GM18873 (cell line): ENCODE results near the gene TAGLN.

Source experiments
- ATAC-seq: cut with Tn5 transposase; IDR thresholded peaks from one replicate; pipeline ENCODE4 v1.9.1; 2021; ENCODE audit warnings: mild to moderate bottlenecking, moderate library complexity, moderate number of reproducible peaks; ENCODE audit not compliant: unreplicated experiment, low FRiP score

Gene TAGLN

DNA sequence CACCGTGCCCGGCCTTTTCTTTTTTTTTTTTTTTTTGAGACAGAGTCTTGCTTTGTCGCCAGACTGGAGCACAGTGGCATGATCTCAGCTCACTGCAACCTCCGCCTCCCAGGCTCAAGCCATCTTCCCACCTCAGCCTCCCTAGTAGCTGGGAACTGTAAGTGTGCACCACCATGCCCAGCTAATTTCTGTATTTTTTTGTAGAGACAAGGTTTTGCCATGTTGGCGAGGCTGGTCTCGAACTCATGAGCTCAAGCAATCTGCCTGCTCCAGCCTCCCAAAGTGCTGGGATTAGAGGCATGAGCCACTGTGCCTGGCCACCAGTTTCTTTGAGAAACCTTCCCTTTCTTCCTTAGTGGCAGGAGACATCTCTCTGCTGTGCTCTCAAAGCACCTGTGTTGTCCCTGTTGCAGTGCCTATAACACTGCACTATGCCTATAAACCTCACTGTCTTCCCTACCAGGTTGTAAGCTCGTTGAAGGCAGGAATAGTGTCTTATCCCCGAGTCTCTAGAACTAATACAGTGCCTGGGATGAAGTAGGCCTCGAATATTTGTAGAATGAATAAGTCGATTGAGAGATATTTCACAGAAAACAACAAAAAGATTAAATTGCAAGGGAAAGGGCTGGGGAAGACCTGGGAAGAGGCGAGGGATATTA lies 13.7 kb downstream of the TAGLN start:
- no peak for ATAC-seq

DNA sequence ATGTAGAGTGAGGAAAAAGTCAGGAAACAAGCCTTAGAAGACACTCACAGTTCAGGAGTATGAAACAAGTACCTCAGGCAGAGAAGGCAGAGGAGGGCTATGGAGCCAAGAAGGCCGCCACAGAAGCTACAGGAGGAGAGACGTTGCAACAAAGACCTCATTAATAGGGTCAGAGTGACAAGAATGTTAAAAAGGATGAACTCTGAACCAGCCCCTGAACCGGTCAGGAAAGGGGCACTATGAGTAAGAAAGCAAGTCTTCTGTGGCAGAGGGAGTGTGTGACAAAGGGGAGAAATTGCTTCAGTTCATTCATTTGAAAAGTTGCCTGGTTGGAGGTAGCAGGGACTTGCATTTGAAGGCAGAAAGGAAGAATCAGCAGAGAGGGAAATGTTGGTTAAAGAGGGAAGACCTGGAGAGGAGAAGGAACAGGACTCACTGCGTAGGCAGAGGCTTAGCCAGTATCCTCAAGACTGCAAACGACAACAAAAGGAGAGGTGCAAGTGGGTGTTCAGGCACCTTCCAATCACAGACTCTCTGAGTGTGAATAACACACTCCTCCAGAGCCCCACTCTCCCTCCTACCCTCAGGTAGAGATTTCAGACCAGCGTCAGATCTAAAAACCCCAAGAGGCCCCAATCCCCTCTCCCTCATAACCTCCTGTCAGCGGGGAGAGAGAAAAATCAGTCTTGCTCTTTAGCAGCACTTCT lies 15.4 kb downstream of the TAGLN start:
- ATAC-seq, result no peak

DNA sequence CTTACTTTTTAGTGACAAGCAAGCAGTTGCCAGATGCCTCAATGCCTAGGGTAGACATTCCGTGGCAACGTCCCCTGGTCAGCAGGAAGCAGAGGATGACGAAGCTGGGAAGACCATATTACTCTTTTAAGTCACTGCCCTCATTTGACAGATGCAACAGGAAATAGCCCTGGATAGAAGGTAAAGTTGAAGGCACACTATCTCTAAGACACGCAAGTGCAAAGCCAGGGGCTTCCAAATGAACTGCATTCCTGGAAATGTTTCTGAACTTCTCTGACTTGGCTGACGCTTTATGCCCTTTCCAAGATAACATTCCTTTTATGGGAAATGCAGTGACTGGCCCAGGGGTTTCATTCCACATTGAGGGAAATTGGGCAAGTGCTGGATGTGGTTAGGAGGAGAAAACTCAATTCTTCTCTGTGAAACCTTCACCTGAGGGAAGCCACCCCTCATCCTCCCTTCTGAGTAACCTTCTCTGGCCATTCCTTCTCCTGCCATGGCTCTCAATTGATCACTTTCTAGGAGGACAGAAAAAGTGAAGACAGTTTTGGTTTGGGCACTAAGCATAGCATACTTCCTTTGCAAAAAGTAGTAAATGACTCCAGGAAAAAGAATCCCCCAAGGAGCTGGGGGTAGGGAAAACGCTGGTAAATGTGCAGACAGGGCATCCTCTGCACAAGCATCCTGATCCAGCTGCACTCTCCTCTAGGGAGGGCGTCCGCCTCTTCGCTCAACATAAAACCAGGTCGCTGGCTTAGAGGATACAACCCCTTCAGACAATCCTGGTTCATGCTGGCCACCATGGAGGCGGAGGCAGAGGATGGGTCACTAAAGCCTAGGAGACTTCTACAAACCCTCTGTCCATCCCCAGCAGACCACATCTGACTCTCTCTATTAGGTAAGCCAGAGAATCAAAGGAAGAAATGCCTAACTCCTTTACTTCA lies 18.2 kb downstream of the TAGLN start:
- no peak for ATAC-seq

DNA sequence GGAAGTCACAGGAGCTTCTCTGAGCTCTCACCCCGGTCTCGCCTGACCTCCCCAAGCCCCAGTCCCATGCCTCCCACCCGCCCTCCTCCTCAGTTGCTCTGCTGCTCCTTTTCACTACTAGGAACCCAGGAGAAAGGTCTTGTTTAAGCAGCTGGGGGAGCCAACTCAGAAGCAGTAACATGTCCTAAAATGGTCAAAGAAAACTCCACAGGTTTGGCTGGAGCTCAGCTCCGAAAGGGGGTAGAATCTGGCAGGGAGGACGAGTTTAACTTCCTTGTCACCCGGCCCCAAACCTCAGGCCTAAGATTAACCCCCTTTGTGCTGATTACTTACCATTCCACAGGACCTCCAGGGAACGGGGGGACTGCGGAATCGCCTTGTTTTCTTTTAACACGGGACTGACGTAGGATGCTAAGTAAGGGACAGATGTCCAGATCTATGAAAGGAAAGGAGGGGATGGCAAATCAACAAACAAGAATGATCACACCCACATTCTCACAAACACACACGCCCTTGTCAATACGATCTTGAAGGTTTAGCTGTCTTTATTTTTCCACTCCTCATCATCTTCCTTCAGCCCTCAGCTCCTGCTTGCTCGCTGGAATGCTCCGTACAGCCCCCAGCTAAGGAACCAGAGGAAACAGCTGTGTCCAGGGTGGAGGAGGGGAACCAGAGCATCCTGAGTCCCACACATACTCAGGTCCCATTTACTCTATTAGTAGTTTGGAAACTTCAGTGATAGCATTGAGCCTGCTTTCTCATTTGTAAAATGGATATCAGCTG lies 19.2 kb downstream of the TAGLN start:
- ATAC-seq, result no peak

DNA sequence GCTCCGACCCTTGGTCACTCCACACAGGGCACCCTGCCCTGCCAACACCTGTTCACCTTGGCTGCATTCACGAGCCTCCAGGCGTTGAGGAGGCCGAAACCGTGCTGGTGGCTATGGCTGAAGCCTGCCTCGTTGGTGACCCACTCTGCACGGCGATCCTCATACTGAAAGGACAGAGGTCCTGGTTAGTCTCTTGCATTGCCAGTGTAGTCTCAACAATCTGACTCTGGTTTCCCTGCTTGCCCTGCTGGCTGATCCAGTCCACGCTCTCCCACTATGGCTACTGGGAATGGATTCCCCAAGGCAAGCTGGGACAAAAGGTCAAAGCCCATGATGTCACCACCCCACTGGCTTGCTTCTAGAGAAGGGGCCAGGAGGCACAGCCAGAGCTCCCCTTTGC lies 19.8 kb downstream of the TAGLN start:
- no peak for ATAC-seq

GRCh38 chr11:117219455-117219854 lies 20.3 kb downstream of the TAGLN start:
- ATAC-seq, result no peak

DNA sequence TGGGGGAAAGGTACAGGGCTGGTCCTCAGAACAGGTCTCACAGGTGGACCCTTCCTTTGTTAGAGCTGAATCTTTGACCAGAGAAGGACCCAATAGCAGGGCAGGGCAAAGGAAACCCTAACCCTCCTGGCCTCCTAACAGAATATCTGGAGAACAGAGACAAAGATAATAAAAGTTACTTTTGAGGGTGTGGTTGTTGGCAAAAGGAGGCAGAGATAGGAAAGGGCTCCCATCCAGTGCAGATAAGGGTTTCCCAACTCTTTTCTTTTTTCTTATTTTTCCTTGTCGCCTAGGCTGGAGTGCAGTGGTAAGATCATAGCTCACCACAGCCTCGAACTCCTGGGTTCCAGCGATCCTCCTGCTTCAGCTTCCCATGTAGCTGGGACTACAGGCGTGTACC lies 20.8 kb downstream of the TAGLN start:
- ATAC-seq, result no peak

DNA sequence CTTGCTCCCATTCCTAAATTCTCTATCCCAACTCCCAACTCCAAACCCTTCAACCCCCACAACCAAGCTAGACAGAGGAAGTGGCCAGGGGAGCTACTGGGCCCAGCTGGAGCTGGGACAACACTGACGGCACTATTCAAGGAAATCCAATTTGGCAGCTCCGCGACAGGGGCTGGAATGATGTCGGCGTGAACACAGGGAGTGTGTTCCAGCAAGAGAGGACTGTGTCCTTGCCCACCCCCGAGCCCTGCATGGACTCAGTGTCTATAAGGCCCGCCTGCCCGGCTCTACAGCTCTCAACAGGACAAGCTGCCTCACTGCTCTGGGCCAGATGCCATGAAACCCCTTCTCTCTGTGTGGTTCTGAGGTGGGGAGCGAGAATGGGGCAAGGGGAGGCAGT lies 21.4 kb downstream of the TAGLN start:
- ATAC-seq, result no peak

GRCh38 chr11:117220999-117221774 lies 22.0 kb downstream of the TAGLN start:
- ATAC-seq, result no peak

DNA sequence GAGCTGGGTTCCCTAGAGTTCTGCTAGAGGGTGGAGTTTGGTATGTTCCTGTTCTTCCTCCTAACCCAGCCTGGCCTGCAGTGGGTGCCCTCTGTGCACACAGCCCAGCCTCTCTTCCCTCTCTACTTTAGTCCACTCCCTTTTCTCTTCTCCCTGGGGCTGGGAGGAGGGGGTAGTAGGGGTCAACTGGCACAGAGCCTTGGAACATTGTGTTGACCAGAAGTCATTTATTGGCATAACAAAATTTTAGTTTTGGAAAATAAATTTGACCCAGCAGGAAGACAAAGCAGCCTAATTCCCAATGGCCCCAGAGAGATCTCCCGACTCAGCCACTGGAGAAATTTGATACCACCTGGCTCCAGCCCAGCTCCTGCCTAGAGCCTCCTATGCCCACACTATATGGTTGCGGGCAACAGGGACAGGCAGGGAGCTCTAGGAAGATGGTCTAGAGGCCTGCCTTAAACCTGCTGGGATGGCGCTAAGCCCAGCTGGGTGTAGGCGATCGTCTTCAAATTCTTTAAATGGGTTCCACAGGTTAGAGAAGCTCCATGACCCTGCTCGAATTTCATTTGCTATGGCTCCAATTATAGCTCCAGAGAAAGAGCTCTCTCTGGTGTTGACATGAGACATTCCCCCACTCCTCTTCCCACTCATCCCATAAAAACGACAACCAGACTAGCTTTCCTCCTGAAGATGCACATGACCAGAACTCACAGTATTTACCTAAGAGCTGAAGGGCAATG lies 22.8 kb downstream of the TAGLN start:
- ATAC-seq, result no peak

GRCh38 chr11:117222991-117223740 lies 24.0 kb downstream of the TAGLN start:
- ATAC-seq, result no peak

- no peak for ATAC-seq
These were observed 24.8 kb downstream of the TAGLN start for GRCh38 chr11:117223741-117224689.

- no peak for ATAC-seq
These were observed 26.5 kb downstream of the TAGLN start for GRCh38 chr11:117225553-117226170.

DNA sequence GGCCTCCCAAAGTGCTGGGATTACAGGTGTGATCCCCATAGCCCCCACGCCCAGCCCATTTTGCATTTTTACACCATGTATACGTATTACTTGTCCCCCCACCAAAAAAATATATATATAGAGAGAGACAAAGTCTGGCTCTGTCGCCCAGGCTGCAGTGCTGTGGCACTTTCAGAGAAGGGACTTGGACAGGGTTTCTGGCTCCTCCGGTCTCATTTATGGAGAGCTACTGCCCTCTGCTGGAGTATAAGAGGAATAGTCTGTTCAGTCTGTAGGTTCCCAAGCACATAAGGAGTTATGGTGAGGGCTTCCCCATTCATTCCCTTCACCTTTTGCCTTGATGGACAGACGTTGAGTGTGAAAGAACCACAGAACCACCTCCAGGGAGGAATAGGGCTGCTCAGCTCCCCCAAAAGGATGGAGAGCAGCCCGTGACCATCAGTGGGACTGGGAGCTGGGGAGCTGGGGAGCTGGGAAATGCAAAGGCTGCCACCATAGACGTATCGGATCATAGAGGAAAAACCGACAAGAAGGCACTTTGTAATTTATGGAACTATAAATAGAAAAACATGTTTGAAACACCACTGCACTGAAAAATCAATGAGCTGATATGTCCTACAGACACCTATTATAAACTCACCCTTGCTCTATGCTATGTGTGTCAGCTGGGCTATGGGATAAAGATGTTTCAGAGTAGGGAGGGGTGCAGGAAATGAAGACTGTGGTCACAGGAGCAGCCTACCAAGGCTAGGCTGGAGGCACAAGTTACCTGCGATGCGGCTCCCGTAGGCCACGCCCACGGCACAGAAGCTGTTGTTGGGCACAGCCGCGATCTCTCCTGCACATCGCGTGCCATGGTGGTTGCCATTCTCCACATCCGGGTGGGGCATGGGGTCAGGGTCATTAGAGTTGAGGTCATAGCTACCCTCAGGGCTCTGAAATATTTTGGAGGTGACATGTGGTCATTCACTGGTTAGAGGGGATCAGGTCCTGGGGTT lies 27.5 kb downstream of the TAGLN start:
- no peak for ATAC-seq

DNA sequence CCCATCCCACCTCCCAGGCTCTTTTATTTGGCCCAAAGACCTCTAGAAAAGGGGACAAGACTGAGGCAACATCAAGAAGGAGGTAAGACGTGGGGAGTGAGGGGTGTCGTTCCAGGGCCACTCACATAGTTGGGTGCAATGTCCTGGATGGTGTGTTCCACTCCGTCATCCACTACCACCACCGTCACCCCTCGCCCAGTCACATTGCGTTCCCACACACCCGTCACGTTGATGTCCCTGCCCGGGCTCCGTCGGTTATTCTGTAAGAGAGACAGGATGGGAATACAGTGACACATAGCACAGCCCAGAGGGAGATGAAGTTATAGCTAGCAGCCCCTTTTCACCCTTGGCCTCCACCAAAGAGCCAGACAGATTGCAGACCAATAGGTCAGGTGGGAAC lies 28.9 kb downstream of the TAGLN start:
- no peak for ATAC-seq

GRCh38 chr11:117229411-117229810 lies 30.2 kb downstream of the TAGLN start:
- no peak for ATAC-seq
